IMR-90 (cell line): ENCODE results near the gene BANP. TPM values are rescaled to one million over a fixed set of nuclear protein-coding genes. Genes with fewer than 3 reads are reported as not detected.

Experiments
- ATAC-seq: fragments of 200-7000 bp; cut with Tn5 transposase; 2 replicates; pipeline ENCODE4 v1.9.1; 2020; ENCODE audit warnings: low read depth, mild to moderate bottlenecking, moderate library complexity
- BruUV-seq: library from RNA; stranded (reverse); fragments of 400-500 nt; replicated peaks from 2 replicates; lab custom pipeline; 2021; lab: Mats Ljungman, UMichigan
- CTCF ChIA-PET: fragments of 300-600 bp; formaldehyde crosslinking; extraction: SDS; loops from one replicate; lab custom pipeline; 2021; ENCODE audit warnings: antibody characterized with exemption; lab: Yijun Ruan, JAX
- POLR2A ChIA-PET: fragments of 300-600 bp; sonication (Branson Sonifier 250); formaldehyde crosslinking; loops from one replicate; lab custom pipeline; 2022; ENCODE audit warnings: antibody characterized with exemption; ENCODE audit not compliant: unreplicated experiment; lab: Charles Lee
- DNase-seq: peaks from one replicate; pipeline ENCODE4 v3.0.0; 2013
- H2AFZ ChIP-seq: replicated peaks from 2 replicates; pipeline ENCODE3; 2013; ENCODE audit warnings: low read length, mild to moderate bottlenecking; ENCODE audit not compliant: poor library complexity
- H2AK5ac ChIP-seq: 2 replicates; pipeline ENCODE4 v1.6.1; 2013; ENCODE audit warnings: low read depth, low read length, inconsistent platforms
- H2AK9ac ChIP-seq: replicated peaks from 2 replicates; pipeline ENCODE3; 2013; ENCODE audit warnings: mild to moderate bottlenecking, low read depth, low read length, moderate library complexity; ENCODE audit not compliant: poor library complexity
- H2BK120ac ChIP-seq: 2 replicates; pipeline ENCODE4 v1.6.1; 2013; ENCODE audit warnings: low read depth, low read length, inconsistent platforms
- H2BK15ac ChIP-seq: 3 replicates; pipeline ENCODE4 v1.6.1; 2013; ENCODE audit warnings: low read depth, low read length, inconsistent platforms
- H2BK20ac ChIP-seq: 2 replicates; pipeline ENCODE4 v1.6.1; 2013; ENCODE audit warnings: low read depth, mild to moderate bottlenecking, inconsistent platforms, low read length, moderate library complexity
- H2BK5ac ChIP-seq: 2 replicates; pipeline ENCODE4 v1.6.1; 2013; ENCODE audit warnings: mild to moderate bottlenecking, low read depth, low read length, inconsistent platforms; ENCODE audit not compliant: poor library complexity, severe bottlenecking
- H3K14ac ChIP-seq: replicated peaks from 2 replicates; pipeline ENCODE4 v1.6.1; 2013; ENCODE audit warnings: low read depth, low read length, inconsistent platforms
- H3K18ac ChIP-seq: 2 replicates; pipeline ENCODE4 v1.6.1; 2013; ENCODE audit warnings: low read depth, low read length, control low read depth
- H3K23ac ChIP-seq: 2 replicates; pipeline ENCODE4 v1.6.1; 2013; ENCODE audit warnings: low read depth, low read length, inconsistent platforms
- H3K27ac ChIP-seq: 2 replicates; pipeline ENCODE4 v1.5.1; 2013; ENCODE audit warnings: mild to moderate bottlenecking, control low read depth, low read length; ENCODE audit not compliant: insufficient read depth
- H3K27me3 ChIP-seq: 2 replicates; pipeline ENCODE4 v1.6.1; 2013; ENCODE audit warnings: low read length; ENCODE audit not compliant: control insufficient read depth, insufficient read depth
- H3K36me3 ChIP-seq: 2 replicates; pipeline ENCODE4 v1.6.1; 2013; ENCODE audit warnings: low read length, mixed read lengths; ENCODE audit not compliant: control insufficient read depth, insufficient read depth
- H3K4ac ChIP-seq: 2 replicates; pipeline ENCODE4 v1.6.1; 2013; ENCODE audit warnings: low read depth, low read length, inconsistent platforms
- H3K4me1 ChIP-seq: 2 replicates; pipeline ENCODE4 v1.6.1; 2013; ENCODE audit warnings: low read length, mixed read lengths; ENCODE audit not compliant: control insufficient read depth, insufficient read depth
- H3K4me2 ChIP-seq: 2 replicates; pipeline ENCODE4 v1.6.1; 2013; ENCODE audit warnings: low read depth, mild to moderate bottlenecking, control low read depth, low read length, moderate library complexity
- H3K4me3 ChIP-seq: 2 replicates; pipeline ENCODE4 v1.5.1; 2013; ENCODE audit warnings: low read depth, mild to moderate bottlenecking, control low read depth, low read length, moderate library complexity; ENCODE audit not compliant: insufficient read depth
- H3K56ac ChIP-seq: 2 replicates; pipeline ENCODE4 v1.6.1; 2013; ENCODE audit warnings: low read length, inconsistent platforms; ENCODE audit not compliant: insufficient read depth; ENCODE audit errors: extremely low read depth
- H3K79me1 ChIP-seq, 2 experiments: 2 replicates each; pipeline ENCODE4 v1.6.1; 2013; ENCODE audit warnings: low read length in 2 of 2, inconsistent platforms in 1 of 2, low read depth in 1 of 2
- H3K9ac ChIP-seq: 2 replicates; pipeline ENCODE4 v1.6.1; 2013; ENCODE audit warnings: low read depth, low read length, control low read depth
- H3K9me1 ChIP-seq: 2 replicates; pipeline ENCODE4 v1.6.1; 2013; ENCODE audit warnings: low read length, inconsistent platforms; ENCODE audit not compliant: insufficient read depth
- H3K9me3 ChIP-seq: 2 replicates; pipeline ENCODE4 v1.6.1; 2013; ENCODE audit warnings: low read length; ENCODE audit not compliant: control insufficient read depth, insufficient read depth
- H4K20me1 ChIP-seq: 2 replicates; pipeline ENCODE4 v1.6.1; 2013; ENCODE audit warnings: low read length, inconsistent platforms; ENCODE audit not compliant: insufficient read depth
- H4K5ac ChIP-seq: 2 replicates; pipeline ENCODE4 v1.6.1; 2013; ENCODE audit warnings: mild to moderate bottlenecking, low read depth, low read length, control low read depth
- H4K8ac ChIP-seq, 2 experiments: 2 replicates each; pipeline ENCODE4 v1.6.1; 2013; ENCODE audit warnings: low read depth in 2 of 2, low read length in 2 of 2, control low read depth in 1 of 2, inconsistent platforms in 1 of 2
- H4K91ac ChIP-seq: 2 replicates; pipeline ENCODE4 v1.6.1; 2013; ENCODE audit warnings: low read depth, low read length, inconsistent platforms; ENCODE audit not compliant: insufficient read depth
- BHLHE40 ChIP-seq: fragments of 150-350 bp; IDR thresholded peaks from 2 replicates; pipeline ENCODE4 v1.6.1; 2016; ENCODE audit warnings: mild to moderate bottlenecking, low read depth, low read length
- CEBPB ChIP-seq: IDR thresholded peaks from 2 replicates; pipeline ENCODE4 v1.6.1; 2012; ENCODE audit warnings: low read depth, low read length, improper control_type of control experiment
- CHD1 ChIP-seq: IDR thresholded peaks from 2 replicates; pipeline ENCODE4 v1.6.1; 2012; ENCODE audit warnings: low read depth, low read length, improper control_type of control experiment
- CTCF ChIP-seq: conservative IDR thresholded peaks from 2 replicates; pipeline ENCODE4 v1.5.1; 2012; ENCODE audit warnings: mild to moderate bottlenecking, low read depth, low read length, improper control_type of control experiment
- FOS ChIP-seq: fragments of 150-350 bp; IDR thresholded peaks from 2 replicates; pipeline ENCODE4 v1.6.1; 2016; ENCODE audit warnings: low read depth, low read length
- MAFK ChIP-seq: IDR thresholded peaks from 2 replicates; pipeline ENCODE4 v1.6.1; 2012; ENCODE audit warnings: low read depth, low read length, improper control_type of control experiment
- MAZ ChIP-seq: IDR thresholded peaks from 2 replicates; pipeline ENCODE4 v1.6.1; 2012; ENCODE audit warnings: low read depth, mild to moderate bottlenecking, low read length, improper control_type of control experiment, moderate library complexity, borderline replicate concordance
- MXI1 ChIP-seq: IDR thresholded peaks from 2 replicates; pipeline ENCODE4 v1.6.1; 2012; ENCODE audit warnings: low read depth, mild to moderate bottlenecking, low read length, moderate library complexity, borderline replicate concordance
- NFE2L2 ChIP-seq: fragments of 150-350 bp; IDR thresholded peaks from 2 replicates; pipeline ENCODE4 v1.6.1; 2016; ENCODE audit warnings: low read depth, mild to moderate bottlenecking, low read length
- POLR2A ChIP-seq: IDR thresholded peaks from 2 replicates; pipeline ENCODE4 v1.6.1; 2012; ENCODE audit warnings: mild to moderate bottlenecking, low read depth, low read length
- RAD21 ChIP-seq: IDR thresholded peaks from 2 replicates; pipeline ENCODE4 v1.6.1; 2012; ENCODE audit warnings: low read length, improper control_type of control experiment
- RCOR1 ChIP-seq: IDR thresholded peaks from 2 replicates; pipeline ENCODE4 v1.6.1; 2012; ENCODE audit warnings: mild to moderate bottlenecking, low read length, improper control_type of control experiment; ENCODE audit not compliant: insufficient replicate concordance
- SMC3 ChIP-seq: fragments of 150-350 bp; IDR thresholded peaks from 2 replicates; pipeline ENCODE4 v1.6.1; 2016; ENCODE audit warnings: low read depth, mild to moderate bottlenecking, antibody characterized with exemption, low read length, moderate library complexity
- WGBS, 2 experiments: methylation state at CpG; one replicate each; pipeline versions ENCODE4 v1.1.5 to v1.1.7; 2013; ENCODE audit warnings: missing lambda C conversion rate in 2 of 2; ENCODE audit not compliant: insufficient read length in 1 of 2; ENCODE audit errors: extremely low coverage in 2 of 2; 5-methylcytosine and 5-hydroxymethylcytosine counted together
- dilution Hi-C: fragments of 300-500 bp; cut with HindIII; formaldehyde crosslinking; loops from one replicate; pipeline ENCODE4 v1.14.3; 2018; ENCODE audit warnings: low sequenced_read_pairs; ENCODE audit not compliant: unreplicated experiment
- in situ Hi-C: fragments of 300-500 bp; cut with MboI; formaldehyde crosslinking; loops from 3 replicates; pipeline ENCODE4 v1.14.3; 2019; ENCODE audit warnings: low sequenced_read_pairs, inconsistent platforms, mixed read lengths
- intact Hi-C: fragments of 100-400 bp; cut with micrococcal nuclease; formaldehyde crosslinking; loops from 2 replicates; pipeline ENCODE4 v1.10.0; 2022
- polyA plus RNA-seq, 3 experiments: library from polyadenylated mRNA; depleted of rRNA; stranded (reverse); fragments of >200 nt; gene quantifications; 2 replicates each; pipeline ENCODE4 v1.2.3, GENCODE V29; 2012; ENCODE audit warnings: low replicate concordance in 1 of 3
- total RNA-seq: library from RNA; depleted of rRNA; stranded (reverse); fragments of >200 nt; gene quantifications from 2 replicates; pipeline ENCODE4 v1.2.3, GENCODE V29; 2012
- TF ChIP-seq, protein P1 (sequence below): fragments of 150-350 bp; IDR thresholded peaks from 2 replicates; pipeline ENCODE4 v1.6.1; 2017; ENCODE audit warnings: mild to moderate bottlenecking, antibody characterized with exemption, low read length, low read depth
- TF ChIP-seq, protein P2 (sequence below): fragments of 150-350 bp; IDR thresholded peaks from 2 replicates; pipeline ENCODE4 v1.6.1; 2016; ENCODE audit warnings: low read depth, mild to moderate bottlenecking, low read length, moderate library complexity, borderline replicate concordance

Gene BANP
- total and polyA plus RNA-seq, 2 of the 4 experiments (the other 2 are of a cell fraction), result 17.4 to 17.9 TPM

GRCh38 chr16:88045820-88046303 lies 94.6 kb downstream of the BANP start:
- no peak overlapping the region for H4K5ac ChIP-seq
- no peak overlapping the region for H2AFZ ChIP-seq
- H3K9me3 ChIP-seq, result no peaks in the 10 kb centered on the region
- DNase-seq (no peak), ATAC-seq (no peak)
- peaks cover 0 to 8% of the 10 kb centered on the region in 2 experiments; a peak in 1 of 4 replicates for H3K79me1 ChIP-seq
- BruUV-seq, result no TSS peak
- H3K23ac ChIP-seq, result no peak overlapping the region
- H3K4me1 ChIP-seq, result no peaks in the 10 kb centered on the region
- H3K4me3 ChIP-seq, result no peak overlapping the region
- no peak overlapping the region for H2BK5ac ChIP-seq
- no peak overlapping the region for H2BK120ac ChIP-seq
- no peaks in the 10 kb centered on the region for H4K20me1 ChIP-seq
- H3K27ac ChIP-seq, result no peak overlapping the region
- 95% methylated on average over 14 of the region's 18 CpGs; no CpG with 5 or more reads in 1 of the 2 experiments for WGBS, 2 experiments
- ChIA-PET CTCF (no interaction called here), POLR2A (no interaction called here)
- peaks cover 15% of the 10 kb centered on the region for H3K36me3 ChIP-seq
- no peak overlapping the region for H3K18ac ChIP-seq
- no peak overlapping the region for H3K14ac ChIP-seq
- H3K27me3 ChIP-seq, result no peaks in the 10 kb centered on the region
- H2BK15ac ChIP-seq, result no peak overlapping the region
- H2AK5ac ChIP-seq, result no peak overlapping the region
- H2AK9ac ChIP-seq, result no peak overlapping the region
- TF ChIP-seq CHD1, result no peak
- TF ChIP-seq BHLHE40, result no peak
- TF ChIP-seq SMC3, result no peak
- no peak for TF ChIP-seq MXI1
- TF ChIP-seq, protein P1, sequence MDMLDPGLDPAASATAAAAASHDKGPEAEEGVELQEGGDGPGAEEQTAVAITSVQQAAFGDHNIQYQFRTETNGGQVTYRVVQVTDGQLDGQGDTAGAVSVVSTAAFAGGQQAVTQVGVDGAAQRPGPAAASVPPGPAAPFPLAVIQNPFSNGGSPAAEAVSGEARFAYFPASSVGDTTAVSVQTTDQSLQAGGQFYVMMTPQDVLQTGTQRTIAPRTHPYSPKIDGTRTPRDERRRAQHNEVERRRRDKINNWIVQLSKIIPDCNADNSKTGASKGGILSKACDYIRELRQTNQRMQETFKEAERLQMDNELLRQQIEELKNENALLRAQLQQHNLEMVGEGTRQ, result no peak
- TF ChIP-seq MAFK, result no peak
- no peak for TF ChIP-seq MAZ
- TF ChIP-seq POLR2A, result no peak
- no peak for TF ChIP-seq NFE2L2
- no peak for TF ChIP-seq RCOR1
- TF ChIP-seq, protein P2, sequence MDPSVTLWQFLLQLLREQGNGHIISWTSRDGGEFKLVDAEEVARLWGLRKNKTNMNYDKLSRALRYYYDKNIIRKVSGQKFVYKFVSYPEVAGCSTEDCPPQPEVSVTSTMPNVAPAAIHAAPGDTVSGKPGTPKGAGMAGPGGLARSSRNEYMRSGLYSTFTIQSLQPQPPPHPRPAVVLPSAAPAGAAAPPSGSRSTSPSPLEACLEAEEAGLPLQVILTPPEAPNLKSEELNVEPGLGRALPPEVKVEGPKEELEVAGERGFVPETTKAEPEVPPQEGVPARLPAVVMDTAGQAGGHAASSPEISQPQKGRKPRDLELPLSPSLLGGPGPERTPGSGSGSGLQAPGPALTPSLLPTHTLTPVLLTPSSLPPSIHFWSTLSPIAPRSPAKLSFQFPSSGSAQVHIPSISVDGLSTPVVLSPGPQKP, result no peak
- TF ChIP-seq CEBPB, result no peak
- TF ChIP-seq FOS, result no peak
- TF ChIP-seq CTCF, result no peak
- TF ChIP-seq RAD21, result no peak
- no peak overlapping the region for H4K91ac ChIP-seq
- H4K8ac ChIP-seq, result no peak overlapping the region
- H3K56ac ChIP-seq, result no peak overlapping the region
- H3K4me2 ChIP-seq, result no peak overlapping the region
- intact Hi-C loops, result no loop called here
- H2BK20ac ChIP-seq, result no peak overlapping the region
- H3K9ac ChIP-seq, result no peak overlapping the region
- H3K4ac ChIP-seq, result no peak overlapping the region
- dilution Hi-C loops, result no loop called here
- no peaks in the 10 kb centered on the region; the same call in 1 of the 2 replicates for H3K9me1 ChIP-seq
- in situ Hi-C loops, result no loop called here
